GM19395 (cell line): ENCODE data around the gene ELMO3.

Experiments used
- ATAC-seq: cut with Tn5 transposase; IDR thresholded peaks from one replicate; pipeline ENCODE4 v1.9.1; 2021; ENCODE audit warnings: mild to moderate bottlenecking, moderate library complexity; ENCODE audit not compliant: unreplicated experiment

Gene ELMO3

GRCh38 chr16:67181346-67181745 is 17.6 kb upstream of the ELMO3 start:
- ATAC-seq = no peak

DNA sequence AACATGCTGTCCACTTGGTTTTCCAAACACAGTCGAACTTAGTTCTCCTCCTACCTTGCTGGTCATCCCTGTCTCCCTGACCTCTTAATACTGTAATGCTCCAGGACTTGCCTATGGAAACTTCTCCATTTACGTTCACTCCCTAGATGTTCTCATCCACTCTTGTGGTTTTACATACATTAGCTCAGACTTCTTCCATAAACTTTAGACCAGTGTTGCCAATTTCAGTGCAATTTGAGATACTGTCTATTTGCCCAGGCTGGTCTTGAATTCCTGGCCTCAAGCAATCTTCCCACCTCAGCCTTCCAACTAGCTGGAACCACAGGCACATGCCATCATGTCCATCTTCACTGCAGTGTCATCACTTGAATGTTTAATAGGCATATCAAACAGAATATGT is 16.6 kb upstream of the ELMO3 start:
- no peak for ATAC-seq

DNA sequence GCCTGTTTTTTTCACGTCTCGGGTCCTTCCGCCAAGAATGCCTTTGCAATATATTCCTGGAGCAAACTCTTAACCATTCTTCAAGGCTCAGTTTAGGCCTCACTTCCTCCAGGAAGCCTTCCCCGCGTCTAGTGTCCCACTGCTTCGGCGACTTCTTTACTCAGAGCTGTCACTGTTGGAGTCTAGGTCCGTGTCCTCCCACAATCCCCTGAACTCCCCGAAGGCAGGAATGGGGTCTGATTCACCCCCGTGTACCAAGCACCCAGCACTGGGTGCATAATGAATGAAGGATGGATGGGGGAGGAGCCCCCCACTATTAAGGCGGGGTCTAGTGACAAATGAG is 15.7 kb upstream of the ELMO3 start:
- ATAC-seq = no peak

DNA sequence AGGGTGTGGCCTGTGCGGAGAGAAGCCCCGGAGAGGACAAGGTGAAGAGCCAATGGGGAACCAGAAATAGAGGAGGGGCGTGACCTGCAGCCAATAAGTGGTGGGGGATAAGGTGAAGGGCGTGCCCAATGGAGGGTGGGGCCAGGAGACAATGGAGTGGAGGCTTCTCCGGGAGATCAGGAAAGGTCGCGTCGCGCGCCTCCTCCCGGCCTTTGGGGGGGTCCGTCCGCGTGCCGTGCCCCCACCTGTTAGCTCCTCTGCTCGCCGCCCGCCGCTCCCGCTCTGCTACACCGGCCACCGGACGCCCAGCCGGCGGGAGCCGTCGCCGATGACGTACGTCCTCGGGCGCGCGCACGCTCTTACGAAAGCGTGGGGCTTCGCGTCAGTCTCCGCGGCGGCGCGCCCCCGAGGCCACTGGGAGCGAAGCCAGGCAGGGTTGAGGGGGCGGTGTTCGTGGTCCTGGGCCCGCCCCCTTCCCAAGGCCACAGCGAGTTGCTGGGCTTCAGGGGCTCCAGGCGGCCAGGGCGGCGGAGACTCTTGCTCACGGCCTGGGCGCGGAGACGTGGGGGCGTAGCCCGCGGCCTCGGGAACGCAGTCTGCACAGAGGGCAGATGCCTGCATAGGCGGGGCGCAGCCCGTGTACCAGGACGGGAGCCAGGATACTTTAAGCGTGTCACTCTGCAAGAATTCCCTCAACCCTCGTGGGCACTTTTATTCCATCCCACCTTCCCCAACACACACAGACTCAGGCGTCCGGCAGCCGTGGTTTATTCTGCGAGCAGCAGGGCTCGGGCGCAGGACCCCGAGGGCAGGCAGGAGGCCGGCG is 15.1 kb upstream of the ELMO3 start, which contains the start of gene MATCAP1:
MATCAP1 (minus strand) TSS at position 337 of the 826 bp plus-strand sequence. CDS start 3,353 bp downstream, outside the sequence.
- ATAC-seq = peak; percentile 92

DNA sequence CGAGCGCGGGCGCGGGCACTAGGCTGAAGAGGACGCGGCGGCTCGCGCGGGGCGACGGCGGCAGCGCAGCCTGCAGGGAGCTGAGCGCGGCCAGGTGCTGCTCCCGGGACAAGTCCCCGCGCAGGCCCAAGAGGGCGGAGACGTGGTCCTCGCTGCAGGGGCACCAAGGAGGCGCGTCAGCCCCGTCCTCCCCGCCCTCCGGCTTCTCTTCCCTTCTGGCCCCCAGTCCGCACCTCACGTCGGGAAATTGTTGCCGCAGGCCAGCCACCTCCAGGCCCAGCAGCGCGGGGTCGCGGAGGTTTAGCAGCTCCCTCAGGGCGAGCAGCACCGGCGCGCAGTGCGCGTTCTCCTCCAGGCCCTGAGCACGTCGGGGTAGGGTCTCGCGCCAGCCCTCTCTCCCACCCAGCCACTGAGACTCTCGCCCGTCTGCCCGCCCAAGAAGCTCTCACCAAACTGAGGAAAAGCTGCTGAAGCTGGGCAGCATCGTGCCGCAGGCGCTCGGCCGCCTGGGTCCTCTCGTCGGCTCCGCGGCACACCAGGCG is 14.4 kb upstream of the ELMO3 start:
- ATAC-seq = peak; percentile 9

DNA sequence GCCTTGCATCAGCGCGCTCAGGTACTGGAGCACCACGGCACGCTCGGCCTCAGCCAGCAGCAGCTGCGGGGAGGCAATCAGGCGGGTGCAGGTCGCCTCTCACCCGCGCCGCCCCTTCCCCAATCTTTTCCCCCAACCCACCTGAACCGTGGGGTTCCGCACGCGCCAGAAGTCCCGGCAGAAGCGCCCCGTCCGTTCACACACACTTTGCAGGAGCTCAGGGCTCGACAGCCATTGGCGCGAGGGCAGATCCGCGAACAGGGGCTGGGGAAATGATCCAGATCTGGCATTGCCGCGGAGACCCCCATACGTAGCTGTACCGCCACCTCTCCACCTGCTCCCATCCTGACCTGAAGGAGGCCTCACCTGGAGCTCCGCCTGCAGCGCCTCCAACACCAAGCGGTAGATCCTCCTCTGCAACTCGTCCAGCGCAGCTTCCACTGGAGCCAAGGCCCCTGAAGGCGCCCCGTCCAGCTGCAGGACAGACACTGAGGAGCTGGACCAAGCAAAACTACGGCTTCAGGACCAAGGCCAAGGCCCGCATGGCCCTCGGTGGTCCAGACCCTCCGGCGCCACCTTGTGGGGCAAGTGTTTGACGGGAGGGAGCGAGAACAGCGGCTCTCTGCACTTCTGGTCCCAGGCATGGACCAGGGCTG is 13.8 kb upstream of the ELMO3 start:
- no peak for ATAC-seq

- ATAC-seq = no peak
Measured at GRCh38 chr16:67185651-67186134, 13.2 kb upstream of the ELMO3 start.

DNA sequence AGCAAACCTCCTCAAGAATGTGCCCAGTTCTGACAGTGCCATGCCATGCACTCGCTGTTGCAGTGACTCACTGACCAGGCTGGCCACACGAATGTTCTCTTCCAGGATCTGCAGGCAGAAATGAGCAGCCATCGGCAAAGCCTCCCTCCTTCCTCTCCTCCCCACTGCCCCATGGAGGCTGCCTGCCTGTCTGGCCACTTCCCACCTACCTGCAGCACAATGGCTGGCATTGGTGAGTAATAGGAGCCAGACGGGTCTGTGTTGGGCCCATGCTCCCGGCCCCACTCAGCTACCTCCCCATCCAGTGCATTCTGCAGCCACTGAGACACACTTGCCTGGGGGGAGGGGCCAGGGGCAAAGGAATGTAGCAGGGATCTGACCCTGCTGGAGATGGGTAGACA is 12.4 kb upstream of the ELMO3 start:
- ATAC-seq = no peak

DNA sequence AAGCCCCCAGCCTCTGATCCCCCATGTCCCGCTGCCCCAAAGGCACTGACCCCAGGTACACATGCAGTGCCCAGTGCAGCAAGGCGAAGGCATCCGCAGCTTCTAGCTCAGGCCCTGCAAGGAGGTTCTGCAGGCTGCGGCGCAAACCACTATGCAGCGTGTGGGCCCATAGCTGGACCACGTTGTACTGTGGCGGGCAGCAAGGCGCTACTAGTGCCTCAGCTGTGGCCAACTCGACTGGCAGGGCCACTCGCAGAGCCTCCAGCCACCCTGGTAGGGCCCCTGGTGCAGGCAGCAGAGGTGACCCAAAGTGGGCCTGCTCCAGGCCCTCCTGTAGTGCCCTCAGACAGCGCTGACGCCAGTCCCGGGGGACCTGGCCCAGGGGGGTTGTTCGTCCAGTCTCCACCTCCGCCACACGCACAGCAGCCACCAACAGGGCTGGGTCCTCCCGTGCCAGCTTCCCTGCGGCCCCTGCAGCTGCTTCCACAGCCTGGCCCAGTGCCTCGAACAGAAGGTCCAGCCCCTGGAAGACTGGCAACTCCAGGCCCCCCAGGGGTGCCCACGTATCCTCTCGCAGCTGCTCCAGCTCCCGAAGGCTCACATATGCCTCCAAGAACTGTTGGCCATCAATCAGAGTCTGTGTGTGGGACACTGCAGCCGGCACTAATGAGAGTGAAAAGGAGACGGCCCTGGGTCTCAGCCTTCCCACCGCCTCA is 11.6 kb upstream of the ELMO3 start:
- ATAC-seq = no peak

GRCh38 chr16:67188323-67188722 is 10.6 kb upstream of the ELMO3 start:
- no peak for ATAC-seq

DNA sequence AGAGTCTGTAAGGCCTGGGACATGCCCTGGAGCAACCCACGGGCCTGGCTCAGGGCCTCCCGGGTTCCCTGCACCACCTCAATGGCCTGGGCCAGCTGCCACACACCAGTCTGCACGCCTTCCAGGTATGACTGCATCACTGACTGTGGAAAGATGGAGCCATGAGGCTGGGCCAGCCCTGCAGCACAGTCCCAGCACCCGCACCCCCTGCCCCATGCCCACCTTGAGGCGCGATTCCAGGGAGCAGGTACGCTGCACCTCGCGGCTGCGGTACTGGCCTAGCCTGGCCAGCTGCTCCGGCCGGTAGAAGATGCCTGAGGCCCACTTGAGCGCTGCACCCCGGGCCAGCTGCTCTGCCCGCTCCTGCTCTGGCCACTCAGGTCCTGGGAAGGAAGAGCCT is 10.1 kb upstream of the ELMO3 start:
- ATAC-seq = no peak

DNA sequence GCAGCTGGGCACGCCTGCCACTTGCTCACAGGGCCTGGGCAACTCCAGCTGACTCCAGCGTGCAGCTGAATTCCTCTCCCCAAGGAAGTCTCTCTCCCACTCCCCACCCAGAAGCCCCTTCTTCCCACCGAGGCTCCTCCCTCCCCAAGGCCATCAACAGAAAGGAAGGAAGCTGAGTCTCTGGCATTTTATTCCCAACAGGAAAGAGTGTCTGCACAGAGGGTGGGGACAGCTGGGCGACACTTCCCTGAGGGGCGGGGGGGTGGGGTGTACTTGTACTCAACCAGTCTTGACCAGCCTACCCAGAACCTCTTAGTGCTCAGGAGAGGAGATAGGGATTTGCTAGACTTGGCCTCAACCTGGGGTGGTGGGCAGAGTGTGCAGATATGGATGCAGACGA is 8.9 kb upstream of the ELMO3 start, which contains the start of gene EXOC3L1:
EXOC3L1 (minus strand) TSS at position 96 of the 400 bp plus-strand sequence. CDS start 460 bp downstream, outside the sequence.
- no peak for ATAC-seq

GRCh38 chr16:67190448-67191399 is 8.2 kb upstream of the ELMO3 start:
- ATAC-seq = no peak

DNA sequence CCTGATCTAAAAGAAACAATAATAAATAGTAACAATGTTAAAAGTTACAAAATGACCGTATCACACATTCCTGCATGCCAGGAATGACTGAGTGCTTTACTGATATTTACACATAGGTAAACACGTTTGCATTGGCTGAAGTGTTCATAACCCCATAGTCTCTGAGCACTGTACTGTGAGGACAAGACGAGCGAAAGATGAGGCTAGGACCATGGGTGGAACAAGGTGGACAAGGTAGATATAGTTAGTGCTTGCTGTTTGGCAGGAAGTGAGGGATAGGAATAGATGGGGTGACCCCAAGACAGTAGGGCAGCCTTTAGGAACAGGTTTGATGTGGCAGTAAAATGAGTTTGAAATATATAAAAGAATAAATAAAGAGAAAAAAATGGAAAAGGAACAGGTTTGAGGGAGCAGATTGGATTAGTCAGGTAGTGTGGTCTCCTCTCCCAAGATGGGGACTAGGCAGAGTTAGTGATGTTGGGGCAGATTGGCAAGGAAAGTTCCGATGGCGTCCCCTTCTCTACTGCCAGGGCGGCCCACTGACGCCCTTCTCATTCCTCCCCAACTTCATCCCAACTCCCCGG is 7.4 kb upstream of the ELMO3 start:
- peak; percentile 4 for ATAC-seq

GRCh38 chr16:67191995-67192681 is 6.8 kb upstream of the ELMO3 start, which contains the start of gene E2F4:
Gene E2F4, plus strand, starts transcription at chr16:67192155. Its CDS starts 73 bp downstream, at chr16:67192228.
- ATAC-seq = peak; percentile 84

DNA sequence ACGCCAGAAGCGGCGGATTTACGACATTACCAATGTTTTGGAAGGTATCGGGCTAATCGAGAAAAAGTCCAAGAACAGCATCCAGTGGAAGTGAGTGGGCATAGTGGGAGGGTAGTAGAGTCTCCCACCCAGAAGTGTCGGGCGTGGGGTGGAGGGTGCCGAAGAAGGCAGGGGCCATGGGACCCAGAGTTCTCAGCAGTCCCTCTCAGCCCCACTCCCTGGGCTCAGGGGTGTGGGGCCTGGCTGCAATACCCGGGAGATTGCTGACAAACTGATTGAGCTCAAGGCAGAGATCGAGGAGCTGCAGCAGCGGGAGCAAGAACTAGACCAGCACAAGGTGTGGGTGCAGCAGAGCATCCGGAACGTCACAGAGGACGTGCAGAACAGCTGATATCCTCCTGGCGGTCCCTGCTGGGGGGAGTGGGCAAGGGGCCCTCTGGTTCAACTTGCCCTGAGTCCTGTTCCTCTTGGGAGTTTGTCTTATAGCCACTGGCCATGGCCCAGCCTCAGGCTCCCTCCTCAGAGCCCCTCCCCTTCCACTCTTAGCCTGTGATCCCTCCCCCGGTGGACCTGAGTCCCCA is 6.1 kb upstream of the ELMO3 start:
- no peak for ATAC-seq

- ATAC-seq = no peak
Measured at GRCh38 chr16:67193536-67193935, 5.4 kb upstream of the ELMO3 start.

DNA sequence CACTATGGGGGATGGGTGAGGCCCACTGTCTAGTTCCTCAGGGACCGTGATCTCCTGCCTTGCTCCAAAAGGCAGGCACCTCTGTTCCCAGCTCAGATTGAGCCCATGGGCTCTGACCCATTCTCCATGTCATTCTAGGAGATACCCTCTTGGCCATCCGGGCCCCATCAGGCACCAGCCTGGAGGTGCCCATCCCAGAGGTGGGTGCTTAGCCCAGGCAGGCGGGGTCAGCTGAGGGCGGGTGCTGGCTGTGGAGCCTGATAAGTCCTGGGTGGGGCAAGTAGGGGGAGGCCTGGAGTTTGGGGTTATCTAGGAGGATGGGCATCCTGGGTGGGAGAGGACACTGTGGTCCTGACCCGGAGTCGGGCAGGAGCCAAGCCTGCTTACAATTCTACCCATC is 4.7 kb upstream of the ELMO3 start:
- no peak for ATAC-seq

DNA sequence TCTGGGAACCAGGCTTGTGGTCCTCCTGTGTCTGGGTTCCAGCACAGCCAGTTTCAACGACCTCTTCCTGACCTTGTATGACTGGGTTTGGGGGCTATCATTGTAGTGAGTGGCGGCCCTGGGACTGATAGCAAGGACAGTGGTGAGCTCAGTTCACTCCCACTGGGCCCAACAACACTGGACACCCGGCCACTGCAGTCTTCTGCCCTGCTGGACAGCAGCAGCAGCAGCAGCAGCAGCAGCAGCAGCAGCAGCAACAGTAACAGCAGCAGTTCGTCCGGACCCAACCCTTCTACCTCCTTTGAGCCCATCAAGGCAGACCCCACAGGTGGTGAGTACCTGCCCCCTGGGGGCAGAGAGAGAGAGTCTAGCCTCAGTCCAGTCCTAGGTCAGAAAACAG is 3.3 kb upstream of the ELMO3 start:
- ATAC-seq = no peak
